GM10266 (cell line): ENCODE results near the gene HMGCL.
A peak's percentile ranks its signal among the peaks of the same experiment; 100 is the strongest.
"Not testable (repeated sequence)": the region's sequence is repeated elsewhere in the genome, so short reads cannot be mapped to it uniquely, and the experiment has no call there.

Experiments
- DNase-seq: peaks from one replicate; pipeline ENCODE4 v3.0.0; 2012; ENCODE audit errors: extremely low spot score
- TF ChIP-seq, protein P1 (sequence below): IDR thresholded peaks from 2 replicates; pipeline ENCODE4 v1.5.1; 2012; ENCODE audit warnings: mild to moderate bottlenecking, low read depth; ENCODE audit not compliant: control insufficient read depth, insufficient read depth; ENCODE audit errors: missing control alignments

Gene HMGCL

DNA sequence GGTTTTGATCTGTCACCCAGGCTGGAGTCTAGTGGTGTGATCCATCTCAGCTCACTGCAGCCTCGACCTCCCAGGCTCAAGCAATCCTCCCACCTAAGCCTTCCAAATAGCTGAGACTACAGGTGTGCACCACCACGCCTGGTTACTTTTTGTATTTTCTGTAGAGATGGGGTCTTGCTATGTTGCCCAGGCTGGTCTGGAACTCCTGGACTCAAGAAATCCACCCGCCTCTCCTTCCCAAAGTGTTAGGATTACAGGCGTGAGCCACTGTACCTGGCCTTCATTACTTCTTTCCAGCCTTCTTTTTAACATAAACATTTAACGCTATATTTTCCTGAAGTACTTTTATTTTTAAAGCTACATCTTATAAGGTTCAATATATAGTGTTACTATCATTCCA lies 18.4 kb upstream of the HMGCL start:
- no peak for DNase-seq

DNA sequence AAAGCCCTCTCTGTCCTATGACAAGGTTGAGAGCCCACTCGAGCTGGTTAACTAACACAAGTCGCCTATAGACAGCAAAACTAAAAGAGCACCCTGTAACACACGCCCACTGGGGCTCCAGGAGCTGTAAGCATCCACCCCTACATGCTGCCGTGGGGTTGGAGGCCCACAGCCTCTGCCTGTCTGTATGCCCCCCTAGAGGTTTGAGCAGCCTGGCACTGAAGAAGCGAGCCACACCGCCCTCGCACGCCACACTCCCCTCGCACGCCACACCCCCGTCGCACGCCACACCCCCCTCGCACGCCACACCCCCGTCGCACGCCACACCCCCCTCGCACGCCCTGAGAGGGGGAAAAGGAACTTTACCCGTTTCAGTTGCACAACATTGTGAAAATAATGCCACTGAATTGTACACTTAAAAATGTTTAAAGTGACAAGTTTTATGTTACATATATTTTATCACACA lies 13.2 kb upstream of the HMGCL start:
- TF ChIP-seq, protein P1, sequence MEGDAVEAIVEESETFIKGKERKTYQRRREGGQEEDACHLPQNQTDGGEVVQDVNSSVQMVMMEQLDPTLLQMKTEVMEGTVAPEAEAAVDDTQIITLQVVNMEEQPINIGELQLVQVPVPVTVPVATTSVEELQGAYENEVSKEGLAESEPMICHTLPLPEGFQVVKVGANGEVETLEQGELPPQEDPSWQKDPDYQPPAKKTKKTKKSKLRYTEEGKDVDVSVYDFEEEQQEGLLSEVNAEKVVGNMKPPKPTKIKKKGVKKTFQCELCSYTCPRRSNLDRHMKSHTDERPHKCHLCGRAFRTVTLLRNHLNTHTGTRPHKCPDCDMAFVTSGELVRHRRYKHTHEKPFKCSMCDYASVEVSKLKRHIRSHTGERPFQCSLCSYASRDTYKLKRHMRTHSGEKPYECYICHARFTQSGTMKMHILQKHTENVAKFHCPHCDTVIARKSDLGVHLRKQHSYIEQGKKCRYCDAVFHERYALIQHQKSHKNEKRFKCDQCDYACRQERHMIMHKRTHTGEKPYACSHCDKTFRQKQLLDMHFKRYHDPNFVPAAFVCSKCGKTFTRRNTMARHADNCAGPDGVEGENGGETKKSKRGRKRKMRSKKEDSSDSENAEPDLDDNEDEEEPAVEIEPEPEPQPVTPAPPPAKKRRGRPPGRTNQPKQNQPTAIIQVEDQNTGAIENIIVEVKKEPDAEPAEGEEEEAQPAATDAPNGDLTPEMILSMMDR, result no peak

More for the DNA sequence above, 18.4 kb upstream of the HMGCL start:
- TF ChIP-seq, protein P1, result no peak

DNA sequence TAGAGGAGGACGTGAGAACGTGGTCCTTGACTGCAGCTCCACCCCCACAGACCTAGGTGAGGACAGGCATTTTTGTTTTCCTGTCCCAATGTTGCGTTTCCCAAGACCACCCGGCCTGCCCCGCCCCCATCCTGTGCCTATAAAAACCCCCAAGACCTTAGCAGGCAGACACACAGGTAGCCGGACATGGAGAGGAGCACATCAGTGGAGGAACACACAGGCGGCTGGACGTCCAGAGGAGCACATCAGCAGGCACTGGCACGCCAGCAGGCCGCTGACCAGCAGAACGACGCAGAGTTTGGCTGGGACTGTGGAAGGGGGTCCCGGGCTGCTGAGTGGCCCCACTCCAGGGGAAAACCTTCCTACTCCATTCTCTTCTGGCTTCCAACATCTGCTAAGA lies 12.7 kb upstream of the HMGCL start:
- DNase-seq, result no peak
- TF ChIP-seq, protein P1, result no peak

More for the DNA sequence above, 13.2 kb upstream of the HMGCL start:
- DNase-seq, result peak; percentile 72

DNA sequence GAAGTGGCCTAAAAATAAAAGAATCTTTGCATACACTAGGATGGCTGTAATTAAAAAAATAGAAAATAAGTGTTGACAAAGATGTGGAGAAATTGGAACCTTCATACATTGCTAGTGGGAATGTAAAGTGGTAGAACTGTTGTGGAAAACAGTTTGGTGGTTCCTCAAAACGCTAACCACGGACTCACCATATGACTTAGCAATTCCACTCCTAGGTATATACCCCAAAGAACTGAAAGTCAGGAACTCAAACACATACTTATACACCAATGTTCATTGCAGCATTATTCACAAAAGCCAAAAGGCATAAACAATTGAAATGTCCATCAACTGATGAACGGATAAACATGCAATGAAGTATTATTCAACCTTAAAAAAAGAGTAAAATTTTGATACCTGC lies 10.8 kb upstream of the HMGCL start:
- TF ChIP-seq, protein P1, result no peak
- no peak for DNase-seq

DNA sequence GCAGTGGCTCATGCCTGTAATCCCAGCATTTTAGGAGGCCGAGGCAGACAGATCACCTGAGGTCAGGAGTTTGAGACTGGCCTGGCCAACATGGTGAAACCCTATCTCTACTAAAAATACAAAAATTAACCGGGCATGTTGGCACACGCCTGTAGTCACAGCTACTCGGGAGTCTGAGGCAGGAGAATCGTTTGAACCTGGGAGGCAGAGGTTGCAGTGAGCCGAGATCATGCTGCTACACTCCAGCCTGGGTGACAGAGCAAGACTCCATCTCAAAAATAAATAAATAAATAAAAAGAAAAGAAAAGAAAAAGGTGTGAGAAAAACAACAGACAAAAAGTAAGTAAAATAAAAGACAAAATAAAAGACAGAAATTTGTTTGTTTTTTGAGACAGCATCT lies 8.9 kb upstream of the HMGCL start:
- DNase-seq, result not testable (repeated sequence)

DNA sequence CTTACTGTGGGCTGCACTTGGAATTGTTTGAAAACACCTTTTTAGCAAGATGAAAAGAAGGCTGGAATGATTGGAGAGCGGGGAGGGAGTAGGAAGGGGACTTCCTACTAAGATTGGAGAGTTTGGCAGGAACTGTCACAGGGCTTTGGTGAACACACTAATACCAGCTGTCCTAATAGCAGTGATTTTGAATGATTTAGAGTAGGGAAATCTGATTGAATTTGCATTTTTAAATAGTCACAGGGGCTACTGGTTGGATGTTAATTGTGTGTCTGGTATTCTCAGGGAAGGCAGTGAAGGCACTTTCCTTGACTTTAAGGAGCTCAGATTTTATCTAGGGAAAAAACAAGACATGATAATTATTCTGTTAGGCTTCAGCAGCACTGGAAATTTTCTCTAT lies 2.5 kb upstream of the HMGCL start:
- no peak for DNase-seq
- TF ChIP-seq, protein P1, result no peak

DNA sequence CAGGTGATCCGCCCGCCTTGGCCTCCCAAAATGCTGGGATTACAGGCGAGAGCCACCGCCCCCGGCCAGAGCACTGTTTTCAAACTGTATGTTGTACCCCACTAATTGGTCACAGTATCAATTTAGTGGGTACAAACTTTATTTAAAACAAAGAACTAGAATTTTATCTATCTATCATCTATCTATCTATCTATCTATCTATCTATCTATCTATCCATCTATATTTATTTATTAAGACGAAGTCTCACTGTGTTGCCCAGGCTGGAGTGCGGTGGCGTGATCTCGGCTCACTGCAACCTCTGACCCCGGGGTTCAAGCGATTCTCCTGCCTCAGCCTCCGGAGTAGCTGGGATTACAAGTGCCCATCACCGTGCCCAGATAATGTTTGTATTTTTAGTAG lies 1.4 kb upstream of the HMGCL start:
- DNase-seq, result not testable (repeated sequence)

DNA sequence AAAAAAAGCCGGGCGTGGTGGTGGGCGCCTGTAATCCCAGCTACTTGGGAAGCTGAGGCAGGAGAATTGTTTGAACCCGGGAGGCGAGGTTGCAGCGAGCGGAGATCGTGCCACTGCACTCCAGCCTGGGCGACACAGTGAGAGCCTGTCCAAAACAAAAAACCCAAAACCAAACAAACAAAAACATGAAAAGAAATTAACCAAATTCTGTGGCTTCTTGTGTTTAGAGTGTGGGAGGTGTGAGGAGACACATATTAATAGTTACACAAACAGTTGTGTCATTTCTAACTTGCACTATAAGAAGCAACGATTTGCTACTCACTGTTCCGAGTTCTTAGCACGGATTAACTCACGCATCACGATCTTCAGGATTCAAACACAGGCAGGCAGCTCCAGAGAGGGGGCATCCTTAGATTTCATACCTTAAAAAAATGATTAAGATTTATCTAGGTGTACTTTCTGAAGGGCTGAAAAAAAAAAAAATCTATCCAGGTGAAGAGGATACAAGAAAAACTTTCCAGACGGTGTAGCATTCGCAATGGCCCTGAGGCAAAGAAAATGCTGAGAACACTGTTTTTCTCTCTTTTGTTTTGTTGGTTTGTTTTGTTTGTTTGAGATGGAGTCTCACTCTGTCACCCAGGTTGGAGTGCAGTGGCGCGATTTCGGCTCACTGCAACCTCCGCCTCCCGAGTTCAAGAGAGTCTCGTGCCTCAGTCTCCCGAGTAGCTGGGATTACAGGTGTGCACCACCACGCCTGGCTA lies 713 bp upstream of the HMGCL start:
- DNase-seq, result peak; percentile 73
- TF ChIP-seq, protein P1, result no peak
